AG04450 (cell line): ENCODE results near the gene SBNO1. TPM values are rescaled to one million over a fixed set of nuclear protein-coding genes. Genes with fewer than 3 reads are reported as not detected.

ENCODE experiments used
- CTCF ChIA-PET: fragments of 300-600, 350-600 bp; formaldehyde crosslinking; extraction: SDS; loops from one replicate; lab custom pipeline; 2022; ENCODE audit warnings: antibody characterized with exemption, inconsistent platforms; lab: Charles Lee
- POLR2A ChIA-PET: fragments of 350-600 bp; formaldehyde crosslinking; extraction: SDS; loops from one replicate; lab custom pipeline; 2021; ENCODE audit warnings: antibody characterized with exemption, inconsistent platforms; lab: Yijun Ruan, JAX
- DNase-seq: peaks from one replicate; pipeline ENCODE4 v3.0.0-alpha.2; 2011; ENCODE audit warnings: low read depth, low spot score
- H3K27ac ChIP-seq: one replicate; pipeline ENCODE4 v1.5.1; 2012; ENCODE audit warnings: low read depth, low read length, control low read depth
- H3K27me3 ChIP-seq: one replicate; pipeline ENCODE4 v1.6.0; 2012; ENCODE audit warnings: low read length; ENCODE audit not compliant: control insufficient read depth, insufficient read depth
- H3K4me3 ChIP-seq: 2 replicates; pipeline ENCODE4 v1.5.1; 2011; ENCODE audit warnings: mild to moderate bottlenecking, low read depth, low read length, control low read depth
- H3K9me3 ChIP-seq: 2 replicates; pipeline ENCODE4 v1.5.1; 2012; ENCODE audit warnings: low read length; ENCODE audit not compliant: control insufficient read depth, insufficient read depth
- CTCF ChIP-seq: IDR thresholded peaks from 2 replicates; pipeline ENCODE4 v1.5.1; 2011; ENCODE audit warnings: low read depth, low read length, control low read depth, inconsistent platforms
- polyA plus RNA-seq: library from polyadenylated mRNA; depleted of rRNA; stranded (reverse); fragments of >200 nt; gene quantifications from 2 replicates; pipeline ENCODE4 v1.2.3, GENCODE V29; 2011

The SBNO1 gene
- polyA plus RNA-seq, 1 experiment: 16.0 TPM

GRCh38 chr12:123288751-123289346 is 75.8 kb downstream of the SBNO1 start:
- POLR2A ChIA-PET: no interaction called here
- H3K9me3 ChIP-seq: no peaks in the 10 kb centered on the region
- CTCF ChIA-PET: no interaction called here
- H3K4me3 ChIP-seq: no peak overlapping the region
- TF ChIP-seq CTCF: no peak
- no peak for DNase-seq
- H3K27ac ChIP-seq: no peak overlapping the region
- no peaks in the 10 kb centered on the region for H3K27me3 ChIP-seq

DNA sequence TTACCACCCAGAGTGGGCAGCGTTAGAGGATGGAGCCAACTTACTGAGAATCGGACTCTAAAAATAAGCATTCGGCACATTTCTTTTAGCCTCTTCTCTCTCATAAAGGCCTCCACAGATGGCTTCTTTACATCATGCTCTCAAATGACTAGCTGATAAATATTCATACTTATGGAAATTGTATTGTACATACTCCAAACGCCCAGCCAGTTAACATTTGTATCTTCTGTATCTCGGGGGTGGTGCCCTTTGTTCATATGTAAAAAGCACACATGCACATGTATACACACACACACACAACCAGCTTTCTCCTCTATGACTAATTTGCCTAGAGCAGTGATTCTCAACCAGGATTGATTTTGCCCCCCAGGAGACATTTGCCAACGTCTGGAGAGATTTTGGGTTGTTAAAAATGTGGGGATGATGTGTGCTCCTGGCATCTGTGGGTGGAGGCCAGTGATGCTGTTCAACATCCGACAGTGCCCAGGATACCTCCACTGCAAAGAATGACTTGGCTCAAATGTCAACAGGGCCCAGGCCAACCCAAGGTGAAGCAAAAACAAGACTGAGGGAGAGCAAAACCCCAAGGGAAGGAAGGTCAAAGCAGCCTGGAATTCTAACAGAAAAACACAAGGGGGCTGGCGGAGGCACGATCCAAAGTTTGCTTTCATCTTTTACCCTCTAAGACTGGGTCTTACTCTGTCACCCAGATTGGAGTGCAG is 77.8 kb downstream of the SBNO1 start:
- CTCF ChIA-PET: interaction anchor here (0.6 to 0.7 kb wide), 3 partner anchors 12 to 493 kb away, joined by 3 to 5 read pairs (median 3); no protein-coding TSS in a partner anchor

DNA sequence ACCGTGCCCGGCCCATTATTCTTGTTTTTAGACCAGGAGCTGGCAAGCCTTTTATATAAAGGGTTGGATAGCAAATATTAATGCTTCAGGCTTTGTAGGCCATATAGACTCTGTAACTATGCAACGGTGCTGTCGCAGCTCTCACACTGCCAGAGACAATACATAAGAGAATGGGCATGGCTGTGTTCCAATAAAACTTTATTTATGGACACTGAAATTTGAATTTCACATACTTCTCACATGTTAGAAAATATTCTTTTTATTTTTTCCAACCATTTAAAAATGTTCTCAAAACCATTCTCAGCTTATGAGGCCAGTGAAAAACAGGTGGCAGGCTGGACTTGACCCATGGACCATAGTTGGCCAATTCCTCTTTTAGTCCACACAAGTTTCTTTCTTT is 80.0 kb downstream of the SBNO1 start:
- POLR2A ChIA-PET: interaction anchor here (0.7 kb wide), 1 partner anchor 15 kb away, joined by 4 read pairs; no protein-coding TSS in a partner anchor
- H3K9me3 ChIP-seq: no peaks in the 10 kb centered on the region
- CTCF ChIA-PET: interaction anchor here (0.5 to 0.6 kb wide), 2 partner anchors 12 to 217 kb away, joined by 3 read pairs; no protein-coding TSS in a partner anchor
- TF ChIP-seq CTCF: no peak
- H3K4me3 ChIP-seq: no peak overlapping the region
- no peak overlapping the region for H3K27ac ChIP-seq
- no peaks in the 10 kb centered on the region for H3K27me3 ChIP-seq
- DNase-seq: no peak

More for the DNA sequence above, 77.8 kb downstream of the SBNO1 start:
- no peak for DNase-seq
- Histone ChIP-seq H3K27me3 (no peaks in the 10 kb centered on the region), H3K4me3 (no peak overlapping the region), H3K9me3 (no peaks in the 10 kb centered on the region), H3K27ac (no peak overlapping the region)
- TF ChIP-seq CTCF: no peak
- POLR2A ChIA-PET: no interaction called here

DNA sequence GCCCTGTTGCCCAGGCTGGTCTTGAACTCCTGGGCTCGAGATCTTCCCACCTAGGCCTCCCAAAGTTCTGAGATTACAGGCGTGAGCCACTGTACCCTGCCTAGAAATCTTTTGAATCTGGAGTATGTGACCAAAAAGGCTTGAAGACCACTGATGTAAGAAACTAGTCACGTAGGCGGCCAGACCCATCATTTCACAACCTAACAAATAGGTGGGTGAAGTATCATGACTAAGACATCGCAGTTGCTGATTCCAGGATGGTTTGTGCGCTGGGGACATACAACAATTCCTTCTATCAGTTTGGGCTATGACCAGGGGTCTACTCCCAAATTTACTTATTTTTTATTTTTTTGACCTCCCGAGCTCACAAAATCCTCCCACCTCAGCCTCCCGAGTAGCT is 81.2 kb downstream of the SBNO1 start:
- TF ChIP-seq CTCF: no peak
- ChIA-PET POLR2A (no interaction called here), CTCF (no interaction called here)
- no peaks in the 10 kb centered on the region for H3K27me3 ChIP-seq
- DNase-seq: no peak
- no peaks in the 10 kb centered on the region for H3K9me3 ChIP-seq
- no peak overlapping the region for H3K27ac ChIP-seq
- no peak overlapping the region for H3K4me3 ChIP-seq

- H3K27me3 ChIP-seq: no peaks in the 10 kb centered on the region
- H3K4me3 ChIP-seq: no peak overlapping the region
- no peak overlapping the region for H3K27ac ChIP-seq
- CTCF ChIA-PET: no interaction called here
- no peak for DNase-seq
- no peak for TF ChIP-seq CTCF
- no peaks in the 10 kb centered on the region for H3K9me3 ChIP-seq
- POLR2A ChIA-PET: interaction anchor here (0.6 kb wide), 1 partner anchor 13 kb away, joined by 3 read pairs; no protein-coding TSS in a partner anchor
Measured at GRCh38 chr12:123282111-123282510, 82.5 kb downstream of the SBNO1 start.
